Rectal smooth muscle tissue (tissue), 1 donor: ENCODE results near the gene ABCB6.
A peak's percentile ranks its signal among the peaks of the same experiment; 100 is the strongest.

ENCODE experiments used
- H3K27ac ChIP-seq: one replicate; pipeline ENCODE4 v1.7.0; 2013; ENCODE audit warnings: low read depth, low read length, inconsistent platforms
- H3K27me3 ChIP-seq: one replicate; pipeline ENCODE4 v1.7.0; 2013; ENCODE audit warnings: low read length; ENCODE audit not compliant: control insufficient read depth, insufficient read depth
- H3K36me3 ChIP-seq: one replicate; pipeline ENCODE4 v1.7.0; 2013; ENCODE audit warnings: low read length; ENCODE audit not compliant: control insufficient read depth, insufficient read depth
- H3K4me1 ChIP-seq: one replicate; pipeline ENCODE4 v1.7.0; 2013; ENCODE audit warnings: low read length; ENCODE audit not compliant: control insufficient read depth, insufficient read depth
- H3K4me3 ChIP-seq: one replicate; pipeline ENCODE4 v1.7.0; 2013; ENCODE audit warnings: low read length
- H3K9ac ChIP-seq: one replicate; pipeline ENCODE4 v1.7.0; 2013; ENCODE audit warnings: low read length

Gene ABCB6

DNA sequence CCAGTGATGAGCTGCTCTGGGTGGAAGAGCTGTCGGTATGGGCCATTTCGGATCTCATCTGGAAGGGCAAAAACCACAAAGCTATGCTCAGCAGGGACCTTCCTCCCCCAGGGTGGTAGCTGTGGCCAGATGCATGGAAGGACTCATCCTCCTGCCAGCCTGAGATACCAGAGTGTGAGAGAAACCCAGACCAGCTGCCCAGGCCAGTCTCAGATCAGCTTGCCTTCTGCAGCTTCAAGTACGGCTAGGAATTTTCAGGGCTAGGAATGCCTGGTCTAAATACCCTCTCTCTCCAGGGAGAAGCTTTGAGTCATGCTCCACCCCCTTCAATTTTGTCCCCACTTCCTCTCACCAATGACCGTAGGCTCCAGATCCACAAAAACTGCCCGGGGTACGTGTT is 32.9 kb upstream of the ABCB6 start:
- no peak overlapping the region for H3K9ac ChIP-seq
- no peak overlapping the region for H3K27ac ChIP-seq
- no peaks in the 10 kb centered on the region for H3K27me3 ChIP-seq
- H3K4me1 ChIP-seq, result peaks cover 23% of the 10 kb centered on the region
- H3K4me3 ChIP-seq, result peak overlapping the region; percentile 81
- H3K36me3 ChIP-seq, result peaks cover 12% of the 10 kb centered on the region

DNA sequence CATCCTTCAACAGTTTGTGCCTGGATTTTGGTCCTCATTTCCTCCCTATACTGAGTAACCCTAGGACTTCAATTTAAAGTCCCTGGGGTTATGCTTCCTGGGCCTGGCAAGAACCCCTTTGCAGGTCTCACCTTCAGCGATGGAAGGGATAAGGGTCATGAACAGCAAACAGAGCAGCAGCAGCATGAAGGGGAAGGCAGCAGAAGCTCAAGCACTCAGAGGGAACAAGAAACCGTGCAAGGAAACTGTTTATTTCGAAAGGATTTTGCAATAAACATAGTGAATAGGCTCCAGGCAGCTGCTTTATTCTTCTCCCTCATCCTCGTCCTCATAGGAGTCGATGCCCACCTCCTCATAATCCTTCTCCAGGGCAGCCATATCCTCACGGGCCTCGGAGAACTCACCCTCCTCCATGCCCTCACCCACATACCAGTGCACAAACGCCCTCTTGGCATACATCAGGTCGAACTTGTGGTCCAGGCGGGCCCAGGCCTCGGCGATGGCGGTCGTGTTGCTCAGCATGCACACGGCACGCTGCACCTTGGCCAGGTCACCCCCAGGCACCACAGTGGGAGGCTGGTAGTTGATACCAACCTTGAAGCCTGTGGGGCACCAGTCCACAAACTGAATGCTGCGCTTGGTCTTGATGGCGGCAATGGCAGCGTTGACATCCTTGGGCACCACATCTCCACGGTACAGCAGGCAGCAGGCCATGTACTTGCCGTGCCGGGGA is 31.5 kb upstream of the ABCB6 start:
- peaks cover 28% of the 10 kb centered on the region for H3K4me1 ChIP-seq
- H3K36me3 ChIP-seq, result peaks cover 12% of the 10 kb centered on the region
- H3K4me3 ChIP-seq, result peak overlapping the region; percentile 3
- H3K27ac ChIP-seq, result peak overlapping the region; percentile 84
- H3K9ac ChIP-seq, result peak overlapping the region; percentile 52
- H3K27me3 ChIP-seq, result no peaks in the 10 kb centered on the region

DNA sequence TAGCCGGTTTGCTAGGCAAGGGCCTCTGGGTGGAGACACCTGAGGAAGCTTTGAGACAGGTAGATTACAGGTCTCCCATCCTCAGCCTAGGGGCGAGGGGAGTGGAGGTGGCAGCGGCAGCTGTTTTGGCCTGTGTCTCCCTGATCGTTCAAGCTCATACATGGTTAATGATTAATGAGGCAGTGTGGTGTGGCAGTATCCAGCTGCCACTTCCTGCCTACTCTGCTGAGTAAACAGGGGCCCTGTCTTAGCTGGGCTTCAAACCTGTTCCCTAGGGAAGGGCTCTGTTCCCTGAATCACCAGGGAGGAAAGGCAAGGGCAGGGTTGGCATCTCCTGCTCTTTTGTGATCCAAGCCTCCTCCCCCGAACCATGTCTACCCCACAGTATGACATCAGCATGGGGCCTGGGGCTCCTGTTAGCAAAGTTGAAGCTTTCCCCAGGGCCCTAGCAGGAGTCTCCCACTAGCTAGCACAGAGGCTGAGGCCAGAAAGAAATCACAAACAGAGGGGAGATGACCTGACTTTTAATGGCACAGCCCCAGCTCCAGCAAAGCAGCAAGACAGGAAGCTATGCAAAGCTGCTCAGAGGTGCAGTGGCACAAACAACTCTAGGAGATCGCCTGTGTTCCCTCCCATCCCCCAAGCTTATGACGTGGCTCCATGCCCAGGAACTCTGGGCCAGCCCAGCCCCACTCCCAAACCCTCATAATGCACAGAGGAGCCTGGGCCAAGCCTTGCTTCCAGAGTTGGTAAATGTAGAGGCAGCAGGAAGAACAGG is 30.6 kb upstream of the ABCB6 start:
- Histone ChIP-seq H3K36me3 (peaks cover 12% of the 10 kb centered on the region), H3K27me3 (no peaks in the 10 kb centered on the region), H3K4me1 (peaks cover 33% of the 10 kb centered on the region), H3K9ac (peak overlapping the region; percentile 52), H3K27ac (peak overlapping the region; percentile 84), H3K4me3 (peak overlapping the region; percentile 44)

DNA sequence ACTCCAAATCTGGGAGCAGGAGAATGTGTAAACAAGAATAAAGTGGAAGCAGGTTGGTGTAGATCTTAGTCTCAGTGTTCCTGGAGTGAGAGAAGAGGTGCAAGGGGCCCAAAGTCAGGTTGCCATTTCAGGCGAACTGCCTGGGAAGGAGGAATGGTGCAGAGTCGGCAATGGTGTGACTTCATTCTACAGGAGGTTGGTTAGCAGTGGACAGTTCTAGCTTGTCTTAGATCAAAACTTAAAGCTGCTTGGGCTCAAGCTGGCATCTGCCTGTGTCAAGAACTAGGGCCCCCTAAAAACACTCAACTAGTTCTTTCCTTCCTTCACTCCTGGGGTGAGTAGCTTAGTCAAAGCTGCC is 30.1 kb upstream of the ABCB6 start:
- Histone ChIP-seq H3K4me1 (peaks cover 33% of the 10 kb centered on the region), H3K36me3 (peaks cover 12% of the 10 kb centered on the region), H3K27me3 (no peaks in the 10 kb centered on the region), H3K4me3 (peak overlapping the region; percentile 44), H3K27ac (peak overlapping the region; percentile 84), H3K9ac (peak overlapping the region; percentile 52)

DNA sequence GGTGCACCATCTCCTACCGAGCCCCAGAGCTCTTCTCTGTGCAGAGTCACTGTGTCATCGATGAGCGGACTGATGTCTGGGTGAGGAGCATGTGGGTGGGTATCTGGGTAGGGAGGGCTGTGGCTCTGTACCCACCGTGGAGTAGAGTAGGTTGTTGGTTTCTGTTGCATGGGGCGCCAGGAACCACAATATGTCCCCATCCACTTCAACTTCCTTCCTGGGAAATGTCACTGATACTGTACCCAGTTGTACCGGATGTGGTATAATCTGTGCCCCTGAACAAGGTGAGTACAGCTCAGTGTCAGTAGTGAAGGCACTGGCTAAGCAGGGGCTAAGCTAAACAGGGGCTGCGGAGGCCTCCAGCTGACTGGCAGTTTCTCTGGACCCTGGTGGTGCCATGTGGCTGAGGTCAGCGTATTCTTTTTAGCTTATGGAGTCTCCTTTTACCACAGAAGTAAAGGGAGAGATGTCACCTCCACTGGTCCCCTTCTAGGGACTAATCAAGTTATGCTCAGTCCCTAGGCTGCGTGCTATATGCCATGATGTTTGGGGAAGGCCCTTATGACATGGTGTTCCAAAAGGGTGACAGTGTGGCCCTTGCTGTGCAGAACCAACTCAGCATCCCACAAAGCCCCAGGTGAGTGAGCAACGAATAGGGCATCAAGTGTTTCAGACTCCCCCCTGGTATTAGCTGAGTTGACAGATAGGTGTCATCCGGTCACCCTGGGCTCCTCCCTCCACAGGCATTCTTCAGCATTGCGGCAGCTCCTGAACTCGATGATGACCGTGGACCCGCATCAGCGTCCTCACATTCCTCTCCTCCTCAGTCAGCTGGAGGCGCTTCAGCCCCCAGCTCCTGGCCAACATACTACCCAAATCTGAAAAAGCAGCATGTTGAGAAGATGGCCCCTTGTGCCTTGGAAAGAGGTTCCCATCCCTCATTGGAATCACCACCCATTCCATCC is 29.2 kb upstream of the ABCB6 start:
- Histone ChIP-seq H3K27ac (no peak overlapping the region), H3K4me1 (peaks cover 33% of the 10 kb centered on the region), H3K9ac (no peak overlapping the region), H3K27me3 (no peaks in the 10 kb centered on the region), H3K4me3 (peak overlapping the region; percentile 16), H3K36me3 (peaks cover 12% of the 10 kb centered on the region)

DNA sequence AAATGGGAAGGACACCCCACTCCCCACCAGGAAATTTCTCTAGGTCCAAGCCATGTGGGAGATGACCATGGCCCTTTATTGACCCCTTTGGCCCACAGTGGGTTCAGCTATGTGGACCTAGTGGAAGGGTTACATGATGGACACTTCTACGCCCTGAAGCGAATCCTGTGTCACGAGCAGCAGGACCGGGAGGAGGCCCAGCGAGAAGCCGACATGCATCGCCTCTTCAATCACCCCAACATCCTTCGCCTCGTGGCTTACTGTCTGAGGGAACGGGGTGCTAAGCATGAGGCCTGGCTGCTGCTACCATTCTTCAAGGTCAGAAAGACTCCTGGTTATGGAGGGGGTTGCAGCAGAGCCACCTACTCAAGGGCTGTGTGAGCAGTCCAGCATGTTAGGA is 27.8 kb upstream of the ABCB6 start:
- H3K9ac ChIP-seq, result no peak overlapping the region
- H3K27me3 ChIP-seq, result no peaks in the 10 kb centered on the region
- peaks cover 12% of the 10 kb centered on the region for H3K36me3 ChIP-seq
- H3K27ac ChIP-seq, result no peak overlapping the region
- H3K4me1 ChIP-seq, result peaks cover 28% of the 10 kb centered on the region
- no peak overlapping the region for H3K4me3 ChIP-seq

DNA sequence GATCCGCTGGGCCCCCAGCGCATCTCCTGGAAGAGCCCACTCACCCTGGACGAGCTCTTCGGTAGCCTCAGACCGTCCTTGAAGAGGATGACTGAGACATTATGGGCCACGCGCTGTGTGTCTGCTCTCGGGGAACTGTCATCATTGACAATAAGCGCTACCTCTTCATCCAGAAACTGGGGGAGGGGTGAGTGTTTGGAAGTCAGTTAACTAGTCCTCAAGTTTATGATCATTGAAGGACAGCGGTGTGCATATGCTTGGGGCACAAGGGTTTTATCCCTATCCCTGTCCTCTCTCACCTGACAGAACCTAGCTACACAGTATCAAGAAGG is 27.1 kb upstream of the ABCB6 start:
- Histone ChIP-seq H3K36me3 (peaks cover 6% of the 10 kb centered on the region), H3K4me1 (peaks cover 28% of the 10 kb centered on the region), H3K27ac (peak overlapping the region; percentile 94), H3K9ac (peak overlapping the region; percentile 92), H3K27me3 (no peaks in the 10 kb centered on the region), H3K4me3 (peak overlapping the region; percentile 85)

DNA sequence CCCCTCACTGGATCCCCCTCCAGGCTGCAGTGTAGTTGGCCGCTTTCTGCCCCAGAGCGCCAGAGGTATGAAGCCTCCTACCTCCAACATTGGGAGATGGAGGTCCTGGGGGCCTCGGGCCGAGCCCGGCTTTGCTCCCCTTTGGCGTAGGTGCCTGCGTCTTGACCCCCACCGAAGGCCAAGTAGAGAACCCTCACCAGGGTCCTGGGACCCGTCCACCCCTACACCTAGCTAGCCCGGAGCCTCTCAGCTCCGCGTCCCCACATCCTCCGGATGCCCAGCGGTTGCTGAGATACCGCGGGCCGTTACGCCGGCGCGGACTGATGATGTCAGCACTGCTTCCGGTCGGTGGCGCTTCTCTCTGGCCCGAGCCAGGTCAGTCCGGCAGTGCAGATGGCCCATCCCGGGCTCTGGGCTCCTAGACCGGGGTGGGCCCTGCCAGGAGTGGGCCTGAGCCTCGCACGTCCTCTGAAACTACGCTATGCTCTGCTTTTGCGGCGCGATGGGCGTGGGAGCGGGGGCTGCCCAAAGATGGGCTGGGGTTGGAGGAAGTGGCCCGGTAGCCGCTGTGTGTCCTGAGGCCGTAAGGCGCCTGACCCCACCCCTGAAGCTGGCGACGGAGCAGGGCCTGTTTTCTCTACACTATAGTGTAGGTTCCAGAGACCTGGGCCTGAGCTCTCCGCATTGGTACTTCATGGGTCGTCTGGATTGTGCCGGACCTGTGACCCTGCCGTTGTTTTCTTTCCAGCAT is 26.6 kb upstream of the ABCB6 start, which contains the start of the genes GLB1L and STK16:
Gene GLB1L (minus strand): TSS at position 297 of the 751 bp plus-strand sequence. CDS start 1,871 bp downstream, outside the sequence.
Gene STK16 (plus strand): TSS at position 332 of the 751 bp plus-strand sequence. CDS start 521 bp downstream, outside the sequence.
- Histone ChIP-seq H3K27me3 (no peaks in the 10 kb centered on the region), H3K36me3 (peaks cover 3% of the 10 kb centered on the region), H3K27ac (peak within 1 kb of the TSS; percentile 94), H3K4me1 (peaks cover 24% of the 10 kb centered on the region), H3K9ac (peak within 1 kb of the TSS; percentile 92), H3K4me3 (peak within 1 kb of the TSS; percentile 85)

DNA sequence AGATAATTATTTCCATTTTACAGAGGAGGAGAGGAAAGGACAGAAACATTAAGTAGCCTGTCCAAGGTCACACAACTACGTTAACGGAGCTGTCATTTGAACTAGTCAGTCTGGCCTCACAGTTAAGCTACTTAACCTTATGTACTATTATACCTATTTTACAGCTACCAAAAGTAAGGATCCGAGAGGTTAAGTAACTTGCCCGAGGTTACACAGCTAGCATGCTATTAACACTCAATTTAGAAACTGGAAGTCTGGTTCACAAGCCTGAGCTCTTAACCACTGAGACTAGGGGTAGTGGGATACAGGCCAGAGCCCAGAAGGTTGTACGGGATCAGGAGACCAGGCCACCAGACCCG is 26.0 kb upstream of the ABCB6 start:
- H3K4me3 ChIP-seq, result peak overlapping the region; percentile 85
- H3K4me1 ChIP-seq, result peaks cover 19% of the 10 kb centered on the region
- H3K36me3 ChIP-seq, result no peaks in the 10 kb centered on the region
- H3K27ac ChIP-seq, result peak overlapping the region; percentile 94
- peak overlapping the region; percentile 68 for H3K9ac ChIP-seq
- no peaks in the 10 kb centered on the region for H3K27me3 ChIP-seq

DNA sequence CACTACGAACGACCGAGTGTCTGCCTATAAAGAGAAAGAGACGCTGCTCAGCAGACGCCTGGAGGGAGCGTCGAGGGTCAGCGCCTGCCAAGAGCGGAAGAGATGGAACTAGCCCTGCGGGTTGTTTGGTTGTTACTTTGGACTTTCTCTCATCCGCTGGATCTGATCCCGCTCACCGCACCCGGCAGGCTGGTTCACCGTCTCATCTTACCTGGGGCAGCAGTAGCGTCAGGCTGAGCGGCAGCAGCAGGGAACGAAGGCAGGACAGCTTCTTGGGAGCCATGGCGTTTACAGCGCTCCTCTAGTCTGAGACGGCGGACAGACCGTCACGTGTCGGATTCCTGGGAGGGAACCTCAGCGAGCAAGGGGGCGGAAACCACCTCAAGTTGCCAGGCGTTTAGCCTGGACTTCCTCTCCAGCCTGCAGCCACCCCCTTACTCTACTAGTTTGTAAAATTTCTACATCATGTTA is 24.6 kb upstream of the ABCB6 start:
- Histone ChIP-seq H3K27ac (peak overlapping the region; percentile 3), H3K4me3 (peak overlapping the region; percentile 57), H3K36me3 (peaks cover under 1% of the 10 kb centered on the region), H3K9ac (no peak overlapping the region), H3K4me1 (peaks cover 10% of the 10 kb centered on the region), H3K27me3 (no peaks in the 10 kb centered on the region)

DNA sequence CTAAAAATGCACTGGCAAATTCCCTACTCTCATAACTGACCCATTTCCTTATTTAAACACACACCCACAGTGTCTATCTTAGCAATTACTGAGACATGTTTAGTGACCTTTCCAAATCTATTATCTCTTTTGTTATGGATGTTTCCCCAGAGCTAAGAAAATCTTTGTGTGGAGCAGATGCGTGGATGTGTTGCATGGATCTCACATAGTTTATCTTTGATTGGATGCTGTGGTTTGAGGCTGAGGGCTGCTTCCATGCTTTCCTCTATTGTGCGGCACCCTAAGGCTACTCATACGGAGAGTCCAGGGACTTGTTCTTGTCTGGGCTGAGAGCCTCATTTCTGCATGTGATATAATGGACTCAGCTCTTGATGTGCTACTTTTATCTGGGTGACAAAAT is 15.6 kb upstream of the ABCB6 start:
- no peaks in the 10 kb centered on the region for H3K27me3 ChIP-seq
- no peak overlapping the region for H3K9ac ChIP-seq
- peaks cover 6% of the 10 kb centered on the region for H3K4me1 ChIP-seq
- H3K4me3 ChIP-seq, result no peak overlapping the region
- H3K36me3 ChIP-seq, result peaks cover 52% of the 10 kb centered on the region
- no peak overlapping the region for H3K27ac ChIP-seq
